ENCODE measurements around the gene PPP1CB.

PPP1CB gene

DNA sequence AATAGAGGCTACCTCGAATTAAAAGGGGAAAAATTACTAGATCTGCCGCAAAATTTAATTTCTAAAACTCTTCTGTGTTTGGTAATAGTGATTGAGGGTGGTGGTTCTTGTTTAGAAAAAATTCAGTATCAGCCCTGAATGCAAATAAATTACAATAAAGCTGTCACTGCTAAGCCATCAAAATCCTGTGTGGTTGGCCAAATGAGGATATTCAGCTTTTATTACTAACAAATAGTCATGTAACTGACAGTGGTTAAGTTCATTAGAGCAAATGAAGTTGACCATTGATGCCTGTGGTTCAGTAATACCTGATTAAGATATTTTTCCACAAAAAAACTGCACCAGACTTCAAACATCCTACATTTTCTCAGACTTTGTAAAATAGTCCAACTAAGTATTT is 14.4 kb downstream of the PPP1CB start:
- no peak for TF ChIP-seq EZH2 (optimal IDR thresholded peaks at IDR 0.05; ENCODE audit: low read depth, low read length)
- TF ChIP-seq EZH2phosphoT487 (IDR thresholded peaks at IDR 0.05; ENCODE audit: low read length), result no peak
- H3K27me3 ChIP-seq (replicated peaks; ENCODE audit: insufficient read depth, low read length), result no peaks in the 10 kb centered on the region
- H3K79me2 ChIP-seq (ENCODE audit: low read length), result peaks cover 99% of the 10 kb centered on the region
- DNase-seq, result no peak
- H3K9me3 ChIP-seq (replicated peaks; ENCODE audit: insufficient read depth, low read length), result no peaks in the 10 kb centered on the region
- peaks cover 84% of the 10 kb centered on the region for H4K20me1 ChIP-seq (ENCODE audit: insufficient read depth, low read length)
- no peak overlapping the region for H3K27ac ChIP-seq (ENCODE audit: low read length)
- H3K9ac ChIP-seq (ENCODE audit: low read length), result no peak overlapping the region
- H3K4me1 ChIP-seq (ENCODE audit: low read length), result no peaks in the 10 kb centered on the region
- no peak overlapping the region for H3K4me3 ChIP-seq (ENCODE audit: low read length)
- no peak overlapping the region for H3K4me2 ChIP-seq (ENCODE audit: low read depth, low read length)
- no peaks in the 10 kb centered on the region for H3K36me3 ChIP-seq (replicated peaks; ENCODE audit: insufficient read depth, low read length)
- H2AFZ ChIP-seq (ENCODE audit: low read length), result no peak overlapping the region
- H3K9me2 ChIP-seq (replicated peaks; ENCODE audit: insufficient read depth, low read length), result no peaks in the 10 kb centered on the region
- H3F3A ChIP-seq (ENCODE audit: insufficient read depth, low read length), result no peaks in the 10 kb centered on the region

DNA sequence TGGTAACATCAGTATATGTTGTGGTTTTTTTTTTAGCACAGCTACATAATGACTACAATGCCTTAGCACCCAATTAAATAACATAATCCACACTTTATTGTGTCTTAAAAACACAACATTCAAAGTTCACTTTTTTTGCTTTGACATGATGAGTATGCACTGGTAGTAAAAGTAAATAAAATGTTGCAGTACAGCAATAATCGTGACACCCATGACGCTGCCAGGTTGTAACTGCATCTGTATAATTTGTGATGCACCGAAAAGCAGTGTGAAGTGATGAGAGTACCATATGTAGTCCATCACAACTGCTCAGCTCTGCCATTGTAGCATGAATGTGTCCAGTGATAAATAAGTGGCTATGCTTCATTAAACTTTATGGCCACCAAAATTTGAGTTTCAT is 15.7 kb downstream of the PPP1CB start:
- peaks cover 81% of the 10 kb centered on the region for H4K20me1 ChIP-seq (ENCODE audit: insufficient read depth, low read length)
- no peak overlapping the region for H3K27ac ChIP-seq (ENCODE audit: low read length)
- no peak overlapping the region for H2AFZ ChIP-seq (ENCODE audit: low read length)
- no peak overlapping the region for H3K9ac ChIP-seq (ENCODE audit: low read length)
- TF ChIP-seq EZH2 (optimal IDR thresholded peaks at IDR 0.05; ENCODE audit: low read depth, low read length) (no peak), EZH2phosphoT487 (IDR thresholded peaks at IDR 0.05; ENCODE audit: low read length) (no peak)
- TF ChIP-seq, protein P1, sequence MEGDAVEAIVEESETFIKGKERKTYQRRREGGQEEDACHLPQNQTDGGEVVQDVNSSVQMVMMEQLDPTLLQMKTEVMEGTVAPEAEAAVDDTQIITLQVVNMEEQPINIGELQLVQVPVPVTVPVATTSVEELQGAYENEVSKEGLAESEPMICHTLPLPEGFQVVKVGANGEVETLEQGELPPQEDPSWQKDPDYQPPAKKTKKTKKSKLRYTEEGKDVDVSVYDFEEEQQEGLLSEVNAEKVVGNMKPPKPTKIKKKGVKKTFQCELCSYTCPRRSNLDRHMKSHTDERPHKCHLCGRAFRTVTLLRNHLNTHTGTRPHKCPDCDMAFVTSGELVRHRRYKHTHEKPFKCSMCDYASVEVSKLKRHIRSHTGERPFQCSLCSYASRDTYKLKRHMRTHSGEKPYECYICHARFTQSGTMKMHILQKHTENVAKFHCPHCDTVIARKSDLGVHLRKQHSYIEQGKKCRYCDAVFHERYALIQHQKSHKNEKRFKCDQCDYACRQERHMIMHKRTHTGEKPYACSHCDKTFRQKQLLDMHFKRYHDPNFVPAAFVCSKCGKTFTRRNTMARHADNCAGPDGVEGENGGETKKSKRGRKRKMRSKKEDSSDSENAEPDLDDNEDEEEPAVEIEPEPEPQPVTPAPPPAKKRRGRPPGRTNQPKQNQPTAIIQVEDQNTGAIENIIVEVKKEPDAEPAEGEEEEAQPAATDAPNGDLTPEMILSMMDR (IDR thresholded peaks at IDR 0.05; ENCODE audit: low read length), result no peak
- H3K4me1 ChIP-seq (ENCODE audit: low read length), result no peaks in the 10 kb centered on the region
- no peaks in the 10 kb centered on the region for H3K9me2 ChIP-seq (replicated peaks; ENCODE audit: insufficient read depth, low read length)
- no peaks in the 10 kb centered on the region for H3K9me3 ChIP-seq (replicated peaks; ENCODE audit: insufficient read depth, low read length)
- peaks cover 99% of the 10 kb centered on the region for H3K79me2 ChIP-seq (ENCODE audit: low read length)
- no peaks in the 10 kb centered on the region for H3K36me3 ChIP-seq (replicated peaks; ENCODE audit: insufficient read depth, low read length)
- no peak overlapping the region for H3K4me2 ChIP-seq (ENCODE audit: low read depth, low read length)
- H3F3A ChIP-seq (ENCODE audit: insufficient read depth, low read length), result no peaks in the 10 kb centered on the region
- no peak overlapping the region for H3K4me3 ChIP-seq (ENCODE audit: low read length)
- no peaks in the 10 kb centered on the region for H3K27me3 ChIP-seq (replicated peaks; ENCODE audit: insufficient read depth, low read length)
- DNase-seq, result no peak

DNA sequence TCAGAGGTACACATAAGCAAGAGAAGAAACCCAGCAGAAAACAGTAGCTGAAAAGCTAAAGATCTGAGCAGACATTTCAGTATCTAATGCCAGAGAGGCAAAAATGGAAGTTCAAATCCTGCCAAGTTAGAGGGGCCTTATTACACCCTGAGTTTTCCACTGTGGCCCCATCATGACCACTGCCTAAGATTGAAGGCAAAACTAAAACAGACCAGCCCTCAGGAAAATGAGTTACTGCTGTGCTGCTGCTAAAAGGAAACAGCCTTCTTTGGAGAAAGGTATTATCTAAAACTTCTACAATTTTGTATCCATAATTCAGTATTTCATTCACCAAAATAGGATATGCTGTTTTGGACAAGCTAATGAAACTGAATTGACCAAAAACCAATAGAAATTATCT is 16.8 kb downstream of the PPP1CB start:
- H3K4me3 ChIP-seq (ENCODE audit: low read length), result no peak overlapping the region
- TF ChIP-seq EZH2phosphoT487 (IDR thresholded peaks at IDR 0.05; ENCODE audit: low read length), result no peak
- TF ChIP-seq EZH2 (optimal IDR thresholded peaks at IDR 0.05; ENCODE audit: low read depth, low read length), result no peak
- TF ChIP-seq, protein P1 (IDR thresholded peaks at IDR 0.05; ENCODE audit: low read length), result no peak
- no peaks in the 10 kb centered on the region for H3F3A ChIP-seq (ENCODE audit: insufficient read depth, low read length)
- H3K9ac ChIP-seq (ENCODE audit: low read length), result no peak overlapping the region
- no peak overlapping the region for H2AFZ ChIP-seq (ENCODE audit: low read length)
- H3K4me2 ChIP-seq (ENCODE audit: low read depth, low read length), result no peak overlapping the region
- H3K27me3 ChIP-seq (replicated peaks; ENCODE audit: insufficient read depth, low read length), result no peaks in the 10 kb centered on the region
- H3K27ac ChIP-seq (ENCODE audit: low read length), result no peak overlapping the region
- H3K9me3 ChIP-seq (replicated peaks; ENCODE audit: insufficient read depth, low read length), result no peaks in the 10 kb centered on the region
- H4K20me1 ChIP-seq (ENCODE audit: insufficient read depth, low read length), result peaks cover 81% of the 10 kb centered on the region
- no peak for DNase-seq
- no peaks in the 10 kb centered on the region for H3K9me2 ChIP-seq (replicated peaks; ENCODE audit: insufficient read depth, low read length)
- no peaks in the 10 kb centered on the region for H3K36me3 ChIP-seq (replicated peaks; ENCODE audit: insufficient read depth, low read length)
- H3K79me2 ChIP-seq (ENCODE audit: low read length), result peaks cover 99% of the 10 kb centered on the region
- H3K4me1 ChIP-seq (ENCODE audit: low read length), result no peaks in the 10 kb centered on the region

DNA sequence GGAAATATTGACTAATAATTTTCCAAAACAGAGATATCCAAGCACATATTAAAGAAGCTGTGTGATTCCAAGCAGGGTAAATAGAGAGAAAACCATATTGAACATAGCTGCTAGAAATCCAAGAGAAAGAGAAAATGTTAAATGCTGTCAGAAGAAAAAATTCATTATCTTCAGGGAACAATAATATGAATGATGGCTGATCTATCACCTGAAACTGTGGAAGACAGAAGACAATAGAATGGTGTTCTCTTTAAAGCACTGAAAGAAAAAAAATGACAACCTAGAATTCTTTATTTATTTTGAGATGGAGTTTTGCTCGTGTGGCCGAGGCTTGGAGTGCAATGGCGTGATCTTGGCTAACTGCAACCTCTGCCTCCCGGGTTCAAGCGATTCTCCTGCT is 17.3 kb downstream of the PPP1CB start:
- peaks cover 81% of the 10 kb centered on the region for H4K20me1 ChIP-seq (ENCODE audit: insufficient read depth, low read length)
- H3F3A ChIP-seq (ENCODE audit: insufficient read depth, low read length), result no peaks in the 10 kb centered on the region
- no peak overlapping the region for H3K4me3 ChIP-seq (ENCODE audit: low read length)
- no peaks in the 10 kb centered on the region for H3K9me2 ChIP-seq (replicated peaks; ENCODE audit: insufficient read depth, low read length)
- no peaks in the 10 kb centered on the region for H3K27me3 ChIP-seq (replicated peaks; ENCODE audit: insufficient read depth, low read length)
- H3K79me2 ChIP-seq (ENCODE audit: low read length), result peaks cover 99% of the 10 kb centered on the region
- no peak for DNase-seq
- H3K4me1 ChIP-seq (ENCODE audit: low read length), result no peaks in the 10 kb centered on the region
- H3K4me2 ChIP-seq (ENCODE audit: low read depth, low read length), result no peak overlapping the region
- H3K9ac ChIP-seq (ENCODE audit: low read length), result no peak overlapping the region
- TF ChIP-seq EZH2 (optimal IDR thresholded peaks at IDR 0.05; ENCODE audit: low read depth, low read length), result no peak
- no peak for TF ChIP-seq EZH2phosphoT487 (IDR thresholded peaks at IDR 0.05; ENCODE audit: low read length)
- TF ChIP-seq, protein P1 (IDR thresholded peaks at IDR 0.05; ENCODE audit: low read length), result no peak
- no peak overlapping the region for H2AFZ ChIP-seq (ENCODE audit: low read length)
- H3K27ac ChIP-seq (ENCODE audit: low read length), result no peak overlapping the region
- no peaks in the 10 kb centered on the region for H3K36me3 ChIP-seq (replicated peaks; ENCODE audit: insufficient read depth, low read length)
- H3K9me3 ChIP-seq (replicated peaks; ENCODE audit: insufficient read depth, low read length), result no peaks in the 10 kb centered on the region
